ENCODE data around the gene FMN2. TPM values are rescaled to one million over a fixed set of nuclear protein-coding genes. Genes with fewer than 3 reads are reported as not detected.

FMN2 gene
- total RNA-seq, 8 experiments from 2014 or later: 0.27 to 29.0 (median 23.0) TPM

DNA sequence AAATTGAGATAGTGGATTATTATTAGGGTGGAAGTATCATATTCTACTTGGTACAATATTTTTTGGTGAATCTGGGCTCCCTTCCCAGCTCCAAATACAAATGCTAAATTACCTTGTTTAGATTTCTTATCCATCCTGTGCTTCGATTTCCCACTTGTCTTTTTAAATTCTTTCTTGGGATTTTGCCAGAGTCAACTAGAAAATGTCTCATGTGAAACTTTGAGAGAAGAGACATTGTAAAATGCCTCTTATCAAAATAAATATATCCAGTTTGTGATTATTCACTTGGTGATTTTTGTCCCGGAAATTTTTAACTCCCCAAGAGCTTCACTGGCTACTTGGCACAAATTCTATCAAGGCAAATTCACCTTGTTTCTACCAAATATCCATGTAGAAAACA lies 202.0 kb downstream of the FMN2 start:
- Histone ChIP-seq H3K27ac (no peak overlapping the region), H3K4me3 (no peak overlapping the region), H3K4me1 (replicated peaks in 1 of 2) (peaks cover 0 to 2% of the 10 kb centered on the region in 2 donors)
- WGBS, 10 experiments: 49 to 100% (median 91%) methylated on average over 1 to 2 of the region's 2 CpGs; no CpG with 5 or more reads in 1 of the 10 experiments
- in situ Hi-C loops (cut with MboI; ENCODE audit: low pct_unique_long_range_greater_than_20kb in 2 of 9, low sequenced_read_pairs in 9 of 9, unreplicated experiment in 9 of 9): no loop called here
- no peak for ATAC-seq (replicated peaks in 6 of 8)

DNA sequence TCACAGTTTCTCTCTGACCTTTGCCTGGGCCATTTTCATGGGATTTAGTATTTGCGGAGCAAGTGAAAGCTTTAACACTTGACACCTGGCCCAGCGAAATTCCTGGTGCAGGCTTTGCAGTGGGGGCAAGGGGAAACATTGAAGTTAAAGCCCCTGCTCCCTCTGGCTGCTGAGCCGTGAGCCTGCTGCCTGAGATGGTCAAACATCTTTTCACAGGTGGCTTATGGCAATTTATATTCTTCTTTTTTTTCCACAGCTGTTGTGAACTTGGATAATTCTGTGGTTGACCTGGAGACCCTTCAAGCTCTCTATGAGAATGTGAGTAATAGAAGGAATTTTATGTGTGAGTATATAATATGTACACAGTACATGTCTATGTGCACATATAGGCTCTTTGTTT lies 202.9 kb downstream of the FMN2 start:
- 40 to 100% (median 61%) methylated on average over 1 to 3 of the region's 3 CpGs; no CpG with 5 or more reads in 3 of the 10 experiments for WGBS, 10 experiments
- Histone ChIP-seq H3K4me3 (no peak overlapping the region), H3K4me1 (replicated peaks in 1 of 2) (peaks cover 0 to 2% of the 10 kb centered on the region in 2 donors), H3K27ac (no peak overlapping the region)
- no peak for ATAC-seq (replicated peaks in 6 of 8)
- in situ Hi-C loops (cut with MboI; ENCODE audit: low pct_unique_long_range_greater_than_20kb in 2 of 9, low sequenced_read_pairs in 9 of 9, unreplicated experiment in 9 of 9): no loop called here

DNA sequence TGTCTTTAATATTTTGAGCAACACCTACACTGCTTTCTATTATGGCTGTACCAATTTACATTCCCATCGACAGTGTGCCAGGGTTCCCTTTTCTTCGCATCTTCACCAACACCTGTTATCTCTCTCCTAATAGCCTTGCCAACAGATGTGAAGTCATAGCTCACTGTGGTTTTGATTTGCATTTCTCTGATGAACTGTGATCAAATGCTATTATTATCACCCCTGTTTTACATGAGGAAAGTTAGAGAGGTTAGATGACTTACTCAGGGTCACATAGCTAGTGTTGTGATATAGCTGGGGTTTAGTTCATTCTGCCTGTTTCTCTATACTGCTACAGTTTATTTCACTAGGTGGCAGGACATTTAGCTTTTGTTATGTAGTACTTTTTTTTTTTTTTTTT lies 204.1 kb downstream of the FMN2 start:
- Histone ChIP-seq H3K4me1 (replicated peaks in 1 of 2) (peaks cover 0 to 2% of the 10 kb centered on the region in 2 donors), H3K27ac (no peak overlapping the region), H3K4me3 (no peak overlapping the region)
- WGBS, 10 experiments: 33 to 100% (median 90%) methylated on average over 1 to 2 of the region's 2 CpGs; no CpG with 5 or more reads in 2 of the 10 experiments
- in situ Hi-C loops (cut with MboI; ENCODE audit: low pct_unique_long_range_greater_than_20kb in 2 of 9, low sequenced_read_pairs in 9 of 9, unreplicated experiment in 9 of 9): no loop called here
- no peak for ATAC-seq (replicated peaks in 6 of 8)

DNA sequence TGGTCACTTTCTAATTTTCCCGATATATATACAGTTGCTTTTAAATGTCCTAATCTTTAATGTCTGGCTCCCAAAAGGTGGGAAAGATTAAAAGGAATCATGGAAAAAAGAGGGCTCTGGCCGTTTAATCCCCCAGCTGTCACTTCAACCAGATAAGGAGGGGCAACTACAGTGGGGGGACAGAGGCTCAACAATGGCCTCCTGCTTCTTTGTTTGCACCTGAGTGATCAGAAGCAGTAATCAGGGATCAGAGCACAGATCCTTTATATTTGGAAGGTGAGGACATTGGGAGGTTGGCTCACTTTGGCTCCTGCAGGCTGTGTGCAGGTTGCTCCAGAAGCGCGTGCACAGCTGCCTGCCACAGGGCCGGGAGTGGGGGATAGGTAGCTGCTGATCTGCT lies 212.8 kb downstream of the FMN2 start:
- no peak for ATAC-seq (replicated peaks in 6 of 8)
- Histone ChIP-seq H3K4me1 (replicated peaks in 1 of 2) (no peaks in the 10 kb centered on the region), H3K4me3 (no peak overlapping the region), H3K27ac (no peak overlapping the region)
- in situ Hi-C loops (cut with MboI; ENCODE audit: low pct_unique_long_range_greater_than_20kb in 2 of 9, low sequenced_read_pairs in 9 of 9, unreplicated experiment in 9 of 9): no loop called here
- 50 to 100% (median 82%) methylated on average over 1 to 5 of the region's 5 CpGs for WGBS, 10 experiments

DNA sequence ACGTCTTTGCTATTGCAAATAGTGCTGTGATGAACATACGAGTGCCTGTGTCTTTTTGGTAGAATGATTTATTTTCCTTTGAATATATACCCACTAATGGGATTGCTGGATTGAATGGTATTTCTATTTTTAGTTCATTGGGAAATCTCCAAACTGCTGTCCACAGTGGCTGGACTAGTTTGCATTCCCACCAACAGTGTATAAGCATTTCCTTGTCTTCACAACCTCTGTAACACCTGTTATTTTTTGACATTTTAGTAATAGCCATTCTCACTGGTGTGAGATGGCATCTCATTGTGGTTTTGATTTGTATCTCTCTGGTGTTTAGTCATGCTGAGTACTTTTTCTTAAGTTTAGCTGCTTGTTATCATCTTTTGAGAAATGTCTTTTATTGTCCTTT lies 215.0 kb downstream of the FMN2 start:
- no peaks in the 10 kb centered on the region for H3K4me1 ChIP-seq (replicated peaks in 1 of 2)
- no peak overlapping the region for H3K27ac ChIP-seq
- in situ Hi-C loops (cut with MboI; ENCODE audit: low pct_unique_long_range_greater_than_20kb in 2 of 9, low sequenced_read_pairs in 9 of 9, unreplicated experiment in 9 of 9): no loop called here
- ATAC-seq (replicated peaks in 6 of 8): no peak
- 15 to 100% (median 77%) methylated on average over 1 to 2 of the region's 2 CpGs; no CpG with 5 or more reads in 2 of the 10 experiments for WGBS, 10 experiments
- H3K4me3 ChIP-seq: no peak overlapping the region

- in situ Hi-C loops (cut with MboI; ENCODE audit: low pct_unique_long_range_greater_than_20kb in 2 of 9, low sequenced_read_pairs in 9 of 9, unreplicated experiment in 9 of 9): no loop called here
- ATAC-seq (replicated peaks in 6 of 8): no peak
- Histone ChIP-seq H3K4me1 (replicated peaks in 1 of 2) (no peaks in the 10 kb centered on the region), H3K4me3 (no peak overlapping the region), H3K27ac (no peak overlapping the region)
- WGBS, 10 experiments: 36 to 100% (median 88%) methylated on average over 1 to 3 of the region's 3 CpGs
These were observed 216.4 kb downstream of the FMN2 start for GRCh38 chr1:240308096-240308495.

GRCh38 chr1:240309769-240310168 lies 218.1 kb downstream of the FMN2 start:
- Histone ChIP-seq H3K27ac (no peak overlapping the region), H3K4me1 (replicated peaks in 1 of 2) (no peaks in the 10 kb centered on the region), H3K4me3 (no peak overlapping the region)
- in situ Hi-C loops (cut with MboI; ENCODE audit: low pct_unique_long_range_greater_than_20kb in 2 of 9, low sequenced_read_pairs in 9 of 9, unreplicated experiment in 9 of 9): no loop called here
- WGBS, 10 experiments: 0 to 100% (median 67%) methylated on average over 1 to 4 of the region's 4 CpGs
- ATAC-seq (replicated peaks in 6 of 8): no peak

GRCh38 chr1:240310226-240310925 lies 218.7 kb downstream of the FMN2 start:
- ATAC-seq (replicated peaks in 6 of 8): peak in 2 of 8 experiments; percentile 28 to 51
- no peak overlapping the region for H3K27ac ChIP-seq
- H3K4me1 ChIP-seq (replicated peaks in 1 of 2): no peaks in the 10 kb centered on the region
- in situ Hi-C loops (cut with MboI; ENCODE audit: low pct_unique_long_range_greater_than_20kb in 2 of 9, low sequenced_read_pairs in 9 of 9, unreplicated experiment in 9 of 9): no loop called here
- 0 to 100% (median 100%) methylated on average over 1 of the region's 1 CpG for WGBS, 10 experiments
- H3K4me3 ChIP-seq: no peak overlapping the region

DNA sequence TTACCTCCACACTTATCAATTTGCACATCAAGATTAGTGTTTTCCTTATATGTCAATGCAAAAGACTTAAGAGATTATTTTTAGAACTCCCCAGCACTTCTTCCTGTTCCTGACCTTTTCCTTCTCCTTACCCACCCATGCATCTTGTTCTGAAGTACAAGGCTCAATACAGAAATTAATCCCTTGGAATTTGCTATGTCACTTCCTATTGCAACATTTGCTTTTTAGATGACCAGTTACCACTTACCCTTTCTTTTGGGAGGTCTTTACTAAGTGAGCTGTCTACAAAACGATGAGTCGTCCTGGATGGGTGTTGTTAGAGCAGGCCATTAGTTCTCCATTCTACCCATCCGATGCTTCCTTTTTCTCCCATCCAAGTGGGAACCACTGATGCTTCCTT lies 221.2 kb downstream of the FMN2 start:
- peak in 4 of 8 experiments; percentile 15 to 81 (median 65) for ATAC-seq (replicated peaks in 6 of 8)
- in situ Hi-C loops (cut with MboI; ENCODE audit: low pct_unique_long_range_greater_than_20kb in 2 of 9, low sequenced_read_pairs in 9 of 9, unreplicated experiment in 9 of 9): no loop called here
- no peaks in the 10 kb centered on the region for H3K4me1 ChIP-seq (replicated peaks in 1 of 2)
- 0 to 75% (median 51%) methylated on average over 1 to 3 of the region's 3 CpGs; no CpG with 5 or more reads in 1 of the 10 experiments for WGBS, 10 experiments
- no peak overlapping the region for H3K4me3 ChIP-seq
- no peak overlapping the region for H3K27ac ChIP-seq

DNA sequence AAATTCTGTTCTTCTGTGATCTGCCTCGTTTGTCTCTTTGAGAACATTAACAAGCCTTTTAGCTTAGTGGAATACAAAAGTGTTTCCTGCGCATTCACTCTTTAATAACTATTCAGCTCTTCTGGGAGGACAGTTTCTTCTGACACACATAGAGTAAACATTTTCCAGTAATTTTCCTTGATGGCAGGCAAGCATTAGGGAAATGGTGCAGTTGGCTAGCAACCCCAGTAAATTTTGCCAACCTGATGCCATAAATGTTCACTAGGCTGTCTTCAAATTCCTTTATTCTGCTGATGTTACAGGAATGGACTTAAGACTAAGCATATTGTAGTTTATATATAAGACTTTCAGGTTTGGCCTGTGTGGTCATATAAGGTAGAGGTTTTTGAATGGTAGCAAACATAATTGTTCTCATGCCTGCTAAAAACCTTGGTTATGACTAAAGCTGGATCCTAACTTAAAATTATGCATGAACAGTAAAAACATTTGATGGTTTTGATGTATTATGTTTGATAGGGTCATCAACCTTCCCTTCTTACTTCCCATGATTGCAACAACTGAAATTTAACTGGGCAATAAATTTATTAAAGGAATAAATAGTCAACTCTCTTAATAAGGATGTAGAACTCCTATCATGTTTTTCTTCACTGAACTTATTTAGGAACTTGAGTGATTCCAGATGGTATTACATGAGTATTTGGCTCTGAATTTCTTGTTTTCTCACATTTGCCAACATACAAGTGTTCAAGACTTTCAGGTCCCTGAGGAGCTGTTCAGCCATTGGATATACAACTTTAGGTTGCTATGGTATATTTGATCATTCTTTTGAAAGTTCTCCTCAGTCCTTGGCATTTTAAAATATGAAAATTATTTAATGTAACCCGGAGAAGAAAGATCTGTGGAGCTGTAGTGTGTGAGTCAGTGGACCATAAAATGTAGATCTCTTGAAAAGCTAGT lies 223.4 kb downstream of the FMN2 start:
- H3K4me3 ChIP-seq: no peak overlapping the region
- no peaks in the 10 kb centered on the region for H3K4me1 ChIP-seq (replicated peaks in 1 of 2)
- in situ Hi-C loops (cut with MboI; ENCODE audit: low pct_unique_long_range_greater_than_20kb in 2 of 9, low sequenced_read_pairs in 9 of 9, unreplicated experiment in 9 of 9): no loop called here
- WGBS, 10 experiments: 0 to 86% (median 74%) methylated on average over 1 to 3 of the region's 3 CpGs
- H3K27ac ChIP-seq: no peak overlapping the region
- peak in 1 of 8 experiments; percentile 9 for ATAC-seq (replicated peaks in 6 of 8)

DNA sequence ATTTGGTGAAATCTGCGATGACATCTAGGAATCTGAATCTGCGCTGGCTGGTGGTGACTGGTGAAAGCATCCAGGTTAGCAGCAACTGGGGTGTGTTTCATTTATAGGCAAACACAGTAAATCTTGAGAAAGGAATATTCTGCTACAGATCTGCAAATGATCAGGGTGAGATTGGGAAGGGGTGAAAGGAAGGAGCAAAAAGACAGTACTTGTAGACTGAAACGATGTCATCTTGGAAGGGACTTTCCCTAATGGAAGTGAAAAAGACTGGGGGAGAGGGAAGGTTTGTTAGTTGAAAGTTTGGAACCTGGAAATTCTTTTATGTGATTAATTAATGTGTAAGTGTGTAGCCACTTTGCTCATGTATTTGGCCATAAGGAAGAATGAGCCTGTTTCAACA lies 228.3 kb downstream of the FMN2 start:
- Histone ChIP-seq H3K27ac (no peak overlapping the region), H3K4me3 (no peak overlapping the region), H3K4me1 (replicated peaks in 1 of 2) (no peaks in the 10 kb centered on the region)
- in situ Hi-C loops (cut with MboI; ENCODE audit: low pct_unique_long_range_greater_than_20kb in 2 of 9, low sequenced_read_pairs in 9 of 9, unreplicated experiment in 9 of 9): no loop called here
- 89 to 100% (median 100%) methylated on average over 1 to 3 of the region's 3 CpGs; no CpG with 5 or more reads in 2 of the 10 experiments for WGBS, 10 experiments
- no peak for ATAC-seq (replicated peaks in 6 of 8)

- WGBS, 10 experiments: 60 to 96% (median 79%) methylated on average over 1 to 5 of the region's 5 CpGs; no CpG with 5 or more reads in 1 of the 10 experiments
- no peaks in the 10 kb centered on the region for H3K4me1 ChIP-seq (replicated peaks in 1 of 2)
- no peak for ATAC-seq (replicated peaks in 6 of 8)
- H3K4me3 ChIP-seq: no peak overlapping the region
- in situ Hi-C loops (cut with MboI; ENCODE audit: low pct_unique_long_range_greater_than_20kb in 2 of 9, low sequenced_read_pairs in 9 of 9, unreplicated experiment in 9 of 9): no loop called here
- no peak overlapping the region for H3K27ac ChIP-seq
These were observed 229.0 kb downstream of the FMN2 start for GRCh38 chr1:240320659-240321058.

- ATAC-seq (replicated peaks in 6 of 8): no peak
- Histone ChIP-seq H3K4me3 (no peak overlapping the region), H3K27ac (no peak overlapping the region), H3K4me1 (replicated peaks in 1 of 2) (peaks cover 6 to 9% of the 10 kb centered on the region in 2 donors)
- in situ Hi-C loops (cut with MboI; ENCODE audit: low pct_unique_long_range_greater_than_20kb in 2 of 9, low sequenced_read_pairs in 9 of 9, unreplicated experiment in 9 of 9): no loop called here
- WGBS, 10 experiments: 57 to 97% (median 90%) methylated on average over 2 to 4 of the region's 4 CpGs; no CpG with 5 or more reads in 1 of the 10 experiments
These were observed 231.3 kb downstream of the FMN2 start for GRCh38 chr1:240322943-240323342.

Measured in motor neuron (in vitro differentiated cells).